Mucosa of stomach (tissue), 1 donor: ENCODE measurements around the gene ASAP3.

ENCODE experiments used
- H3K27me3 ChIP-seq: one replicate; pipeline ENCODE4 v1.7.0; 2013; ENCODE audit warnings: mild to moderate bottlenecking, low read length; ENCODE audit not compliant: control insufficient read depth, insufficient read depth
- H3K36me3 ChIP-seq: one replicate; pipeline ENCODE4 v1.7.0; 2013; ENCODE audit warnings: low read length; ENCODE audit not compliant: control insufficient read depth, insufficient read depth
- H3K4me1 ChIP-seq: one replicate; pipeline ENCODE4 v1.7.0; 2013; ENCODE audit warnings: mild to moderate bottlenecking, low read length; ENCODE audit not compliant: control insufficient read depth, insufficient read depth
- H3K4me3 ChIP-seq: one replicate; pipeline ENCODE4 v1.7.0; 2013; ENCODE audit warnings: low read length
- H3K9ac ChIP-seq: one replicate; pipeline ENCODE4 v1.7.0; 2013; ENCODE audit warnings: mild to moderate bottlenecking, low read length, moderate library complexity
- H3K9me3 ChIP-seq: one replicate; pipeline ENCODE4 v1.7.0; 2013; ENCODE audit warnings: mild to moderate bottlenecking, low read length, moderate library complexity; ENCODE audit not compliant: control insufficient read depth
- donor health status: Pancreatic carcinoma.

Gene ASAP3

GRCh38 chr1:23403355-23403734 is 80.6 kb downstream of the ASAP3 start:
- H3K4me3 ChIP-seq = no peak overlapping the region
- peaks cover 14% of the 10 kb centered on the region for H3K36me3 ChIP-seq
- H3K27me3 ChIP-seq = no peaks in the 10 kb centered on the region
- H3K9ac ChIP-seq = no peak overlapping the region
- H3K9me3 ChIP-seq = no peaks in the 10 kb centered on the region
- peaks cover 25% of the 10 kb centered on the region for H3K4me1 ChIP-seq

GRCh38 chr1:23403038-23403336 is 81.0 kb downstream of the ASAP3 start:
- Histone ChIP-seq H3K9ac (no peak overlapping the region), H3K36me3 (peaks cover 13% of the 10 kb centered on the region), H3K9me3 (no peaks in the 10 kb centered on the region), H3K27me3 (no peaks in the 10 kb centered on the region), H3K4me3 (no peak overlapping the region), H3K4me1 (peaks cover 25% of the 10 kb centered on the region)

GRCh38 chr1:23402286-23403037 is 81.5 kb downstream of the ASAP3 start:
- H3K4me3 ChIP-seq = no peak overlapping the region
- H3K27me3 ChIP-seq = no peaks in the 10 kb centered on the region
- no peak overlapping the region for H3K9ac ChIP-seq
- H3K4me1 ChIP-seq = peaks cover 25% of the 10 kb centered on the region
- no peaks in the 10 kb centered on the region for H3K9me3 ChIP-seq
- peaks cover 11% of the 10 kb centered on the region for H3K36me3 ChIP-seq

DNA sequence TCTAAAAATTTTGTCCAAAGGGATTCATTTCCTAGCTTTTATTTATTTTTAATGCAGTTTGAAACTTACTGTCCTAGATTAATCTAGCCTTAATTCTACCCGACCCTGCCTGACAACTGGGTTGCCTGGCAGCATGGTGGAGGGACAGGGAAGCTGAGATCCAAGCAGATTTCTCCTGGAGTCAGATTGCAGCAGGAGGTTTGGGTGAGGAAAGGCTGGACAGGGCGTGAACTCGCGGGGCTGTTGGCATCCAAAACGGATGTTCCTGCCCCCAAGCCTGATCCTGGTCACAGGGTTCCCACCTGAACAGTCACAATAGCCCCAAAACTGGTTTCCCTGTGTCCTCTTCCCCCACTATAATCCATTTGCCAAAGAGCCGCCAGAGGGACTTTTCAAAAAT is 82.7 kb downstream of the ASAP3 start:
- no peak overlapping the region for H3K9ac ChIP-seq
- H3K4me1 ChIP-seq = peaks cover 25% of the 10 kb centered on the region
- H3K4me3 ChIP-seq = no peak overlapping the region
- H3K9me3 ChIP-seq = no peaks in the 10 kb centered on the region
- H3K27me3 ChIP-seq = no peaks in the 10 kb centered on the region
- peaks cover 9% of the 10 kb centered on the region for H3K36me3 ChIP-seq

DNA sequence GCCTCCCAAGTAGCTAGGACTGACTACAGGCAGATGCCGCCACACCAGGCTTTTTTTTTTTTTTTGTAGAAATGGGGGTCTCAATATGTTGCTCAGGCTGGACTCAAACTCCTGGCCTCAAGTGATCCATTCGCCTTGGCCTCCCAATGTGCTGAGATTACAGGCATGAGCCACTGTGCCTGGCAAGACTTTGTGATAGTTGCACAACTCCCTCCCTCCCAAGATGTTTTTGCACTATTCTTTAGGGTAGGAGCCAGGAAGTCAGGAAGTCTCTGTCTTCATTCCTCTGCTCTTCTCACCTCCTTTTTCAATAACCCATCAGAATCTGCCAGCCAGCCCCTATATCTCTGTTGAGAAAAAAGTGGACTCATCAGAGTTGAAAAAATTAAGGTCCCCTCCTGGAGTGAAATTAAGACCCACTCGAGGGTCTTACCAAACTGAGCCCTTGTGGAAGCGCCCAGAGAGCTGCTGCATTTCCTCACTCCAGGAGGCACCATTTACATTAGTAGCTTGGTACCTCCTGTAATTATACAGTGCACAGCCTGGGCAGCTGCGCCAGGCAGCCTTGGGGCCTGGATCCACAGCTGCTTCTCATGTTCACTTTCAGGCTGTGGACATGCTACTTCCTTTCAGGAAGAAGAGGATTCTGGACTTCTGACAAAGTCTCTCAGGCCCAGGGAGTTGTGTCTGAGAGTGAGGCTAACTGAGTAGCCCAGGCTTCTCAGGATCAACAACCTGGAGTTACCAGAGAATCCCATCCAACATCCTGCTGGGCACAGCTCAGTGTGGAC is 83.5 kb downstream of the ASAP3 start:
- H3K9ac ChIP-seq = no peak overlapping the region
- peaks cover 25% of the 10 kb centered on the region for H3K4me1 ChIP-seq
- H3K27me3 ChIP-seq = no peaks in the 10 kb centered on the region
- H3K9me3 ChIP-seq = no peaks in the 10 kb centered on the region
- no peak overlapping the region for H3K4me3 ChIP-seq
- H3K36me3 ChIP-seq = peaks cover 15% of the 10 kb centered on the region

GRCh38 chr1:23399229-23399628 is 84.8 kb downstream of the ASAP3 start:
- Histone ChIP-seq H3K9ac (no peak overlapping the region), H3K9me3 (no peaks in the 10 kb centered on the region), H3K4me3 (no peak overlapping the region), H3K27me3 (no peaks in the 10 kb centered on the region), H3K4me1 (peaks cover 22% of the 10 kb centered on the region), H3K36me3 (peaks cover 15% of the 10 kb centered on the region)

GRCh38 chr1:23397908-23398307 is 86.1 kb downstream of the ASAP3 start:
- Histone ChIP-seq H3K27me3 (no peaks in the 10 kb centered on the region), H3K9me3 (no peaks in the 10 kb centered on the region), H3K9ac (no peak overlapping the region), H3K36me3 (peaks cover 15% of the 10 kb centered on the region), H3K4me1 (peaks cover 8% of the 10 kb centered on the region), H3K4me3 (no peak overlapping the region)

DNA sequence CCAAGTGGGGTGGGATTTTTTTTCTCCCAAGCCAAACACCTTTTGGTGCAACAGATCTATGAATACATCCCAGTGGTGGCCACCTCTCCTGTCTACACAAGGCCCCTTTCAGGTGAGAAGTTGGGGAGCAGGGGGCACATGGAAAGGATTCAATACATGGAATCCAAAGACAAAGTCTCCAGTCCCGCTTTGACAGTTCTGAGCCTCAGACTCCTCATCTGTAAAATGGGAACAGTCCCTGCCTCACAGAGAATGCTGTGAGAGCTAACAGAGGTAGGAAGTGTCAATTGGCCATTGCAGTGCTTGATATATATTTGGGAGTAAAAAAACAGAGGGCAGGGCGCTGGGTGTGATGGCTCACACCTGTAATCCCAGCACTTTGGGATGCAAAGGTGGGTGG is 87.6 kb downstream of the ASAP3 start:
- H3K4me1 ChIP-seq = no peaks in the 10 kb centered on the region
- H3K9ac ChIP-seq = no peak overlapping the region
- no peak overlapping the region for H3K4me3 ChIP-seq
- peaks cover 9% of the 10 kb centered on the region for H3K36me3 ChIP-seq
- no peaks in the 10 kb centered on the region for H3K27me3 ChIP-seq
- no peaks in the 10 kb centered on the region for H3K9me3 ChIP-seq

- Histone ChIP-seq H3K36me3 (peaks cover 9% of the 10 kb centered on the region), H3K4me1 (no peaks in the 10 kb centered on the region), H3K4me3 (no peak overlapping the region), H3K9me3 (no peaks in the 10 kb centered on the region), H3K27me3 (no peaks in the 10 kb centered on the region), H3K9ac (no peak overlapping the region)
Measured at GRCh38 chr1:23395849-23396248, 88.1 kb downstream of the ASAP3 start.

DNA sequence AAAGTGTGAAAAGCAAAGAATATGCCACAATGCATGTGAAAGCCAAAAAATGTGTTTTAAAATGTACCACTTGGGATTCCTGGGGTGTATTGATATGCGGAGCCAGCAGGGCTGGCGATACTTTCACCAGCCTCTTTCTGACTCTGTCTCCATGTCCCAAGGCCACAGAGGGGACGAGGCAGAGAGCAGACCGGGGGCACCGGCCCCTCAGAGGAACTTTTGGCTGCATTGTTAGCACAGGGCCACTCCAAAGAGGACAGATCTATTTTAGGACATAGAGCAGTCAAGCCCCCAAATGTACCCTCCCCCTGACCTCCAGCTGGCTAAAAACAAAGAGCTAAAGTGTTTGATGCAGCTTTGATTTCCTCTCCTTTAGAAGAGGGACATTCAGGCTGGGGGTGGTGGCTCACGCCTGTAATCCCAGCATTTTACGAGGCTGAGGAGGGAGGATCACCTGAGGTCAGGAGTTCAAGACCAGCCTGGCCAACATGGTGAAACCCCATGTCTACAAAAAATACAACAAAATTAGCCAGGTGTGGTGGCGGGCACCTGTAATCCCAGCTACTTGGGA is 88.7 kb downstream of the ASAP3 start:
- no peak overlapping the region for H3K4me3 ChIP-seq
- H3K36me3 ChIP-seq = peaks cover 9% of the 10 kb centered on the region

GRCh38 chr1:23394684-23395083 is 89.3 kb downstream of the ASAP3 start:
- Histone ChIP-seq H3K9me3 (no peaks in the 10 kb centered on the region), H3K36me3 (peaks cover 9% of the 10 kb centered on the region), H3K9ac (no peak overlapping the region), H3K4me1 (no peaks in the 10 kb centered on the region), H3K27me3 (no peaks in the 10 kb centered on the region), H3K4me3 (no peak overlapping the region)

More for the DNA sequence above, 88.7 kb downstream of the ASAP3 start:
- H3K27me3 ChIP-seq = no peaks in the 10 kb centered on the region
- no peak overlapping the region for H3K9ac ChIP-seq
- H3K9me3 ChIP-seq = no peaks in the 10 kb centered on the region
- no peaks in the 10 kb centered on the region for H3K4me1 ChIP-seq

- no peak overlapping the region for H3K4me3 ChIP-seq
- H3K36me3 ChIP-seq = peaks cover 9% of the 10 kb centered on the region
- H3K9ac ChIP-seq = no peak overlapping the region
Measured at GRCh38 chr1:23394181-23394580, 89.8 kb downstream of the ASAP3 start.

More at GRCh38 chr1:23394181-23394580, 89.8 kb downstream of the ASAP3 start:
- H3K27me3 ChIP-seq = no peaks in the 10 kb centered on the region
- H3K9me3 ChIP-seq = no peaks in the 10 kb centered on the region
- H3K4me1 ChIP-seq = no peaks in the 10 kb centered on the region
